ENCODE measurements around the gene PCOLCE2. TPM values are rescaled to one million over a fixed set of nuclear protein-coding genes. Genes with fewer than 3 reads are reported as not detected.
"Not testable (repeated sequence)": the region's sequence is repeated elsewhere in the genome, so short reads cannot be mapped to it uniquely, and the experiment has no call there.

PCOLCE2 gene
- total RNA-seq, 4 donors from 2014 or later, result 13.5 to 88.1 (median 44.2) TPM

DNA sequence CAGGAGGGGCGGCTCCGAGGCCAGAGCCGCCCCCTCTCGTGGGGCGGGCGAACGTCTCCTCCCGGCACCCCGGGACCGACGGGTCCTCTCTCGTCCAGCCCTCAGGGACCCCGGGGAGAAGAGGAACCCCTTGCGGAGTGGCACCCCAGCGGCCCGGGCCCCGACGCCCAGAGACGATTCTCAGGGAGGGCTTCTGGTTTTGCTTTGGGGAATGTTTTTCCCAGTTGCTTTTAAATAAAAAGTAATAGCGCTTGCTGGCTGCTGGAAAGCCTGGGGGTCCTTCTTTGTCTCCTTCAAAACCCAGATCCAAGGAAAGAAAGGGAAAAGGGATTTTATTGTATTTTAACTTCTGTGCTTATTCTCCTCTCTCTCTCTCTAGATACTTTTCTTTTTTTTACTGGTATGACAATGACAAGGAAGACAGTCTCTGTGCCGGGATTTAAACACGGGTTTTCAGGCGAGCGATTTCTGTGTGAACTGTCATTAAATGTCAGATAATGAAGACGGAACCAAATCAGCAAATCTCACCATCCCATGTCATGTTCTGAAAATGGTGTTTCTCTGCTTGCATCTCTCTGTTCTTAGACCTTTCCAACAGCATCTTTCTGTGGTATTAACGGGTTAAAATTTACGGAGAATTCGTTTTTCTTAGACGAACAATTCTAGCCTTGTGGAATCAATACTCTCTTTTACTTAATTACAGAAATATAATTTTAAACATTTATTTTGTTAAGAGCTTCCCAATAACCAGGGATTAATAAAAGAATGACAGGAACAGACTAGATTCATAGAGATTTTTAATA, 530 bp upstream of the PCOLCE2 start:
- H3K27ac ChIP-seq, result peak overlapping the region in 3 of 4 donors; percentile 69 to 82 (median 72)
- peaks cover 0 to 22% (median 0%) of the 10 kb centered on the region in 3 donors for H3K4me1 ChIP-seq
- TF ChIP-seq EP300 (IDR thresholded peaks at IDR 0.05) (no peak), POLR2A (IDR thresholded peaks at IDR 0.05) (no peak), POLR2AphosphoS5 (IDR thresholded peaks at IDR 0.05) (no peak)
- TF ChIP-seq, protein P1, sequence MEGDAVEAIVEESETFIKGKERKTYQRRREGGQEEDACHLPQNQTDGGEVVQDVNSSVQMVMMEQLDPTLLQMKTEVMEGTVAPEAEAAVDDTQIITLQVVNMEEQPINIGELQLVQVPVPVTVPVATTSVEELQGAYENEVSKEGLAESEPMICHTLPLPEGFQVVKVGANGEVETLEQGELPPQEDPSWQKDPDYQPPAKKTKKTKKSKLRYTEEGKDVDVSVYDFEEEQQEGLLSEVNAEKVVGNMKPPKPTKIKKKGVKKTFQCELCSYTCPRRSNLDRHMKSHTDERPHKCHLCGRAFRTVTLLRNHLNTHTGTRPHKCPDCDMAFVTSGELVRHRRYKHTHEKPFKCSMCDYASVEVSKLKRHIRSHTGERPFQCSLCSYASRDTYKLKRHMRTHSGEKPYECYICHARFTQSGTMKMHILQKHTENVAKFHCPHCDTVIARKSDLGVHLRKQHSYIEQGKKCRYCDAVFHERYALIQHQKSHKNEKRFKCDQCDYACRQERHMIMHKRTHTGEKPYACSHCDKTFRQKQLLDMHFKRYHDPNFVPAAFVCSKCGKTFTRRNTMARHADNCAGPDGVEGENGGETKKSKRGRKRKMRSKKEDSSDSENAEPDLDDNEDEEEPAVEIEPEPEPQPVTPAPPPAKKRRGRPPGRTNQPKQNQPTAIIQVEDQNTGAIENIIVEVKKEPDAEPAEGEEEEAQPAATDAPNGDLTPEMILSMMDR (IDR thresholded peaks at IDR 0.05), result no peak
- 20 to 28% methylated on average over 10 to 11 of the region's 29 CpGs for WGBS, 2 donors (ENCODE audit: low coverage in 1 of 2)
- ATAC-seq, result no peak
- H3K4me3 ChIP-seq, result peak overlapping the region; percentile 66 to 70
- H3K9me3 ChIP-seq, result no peaks in the 10 kb centered on the region
- H3K36me3 ChIP-seq, result no peaks in the 10 kb centered on the region
- peaks cover 15% of the 10 kb centered on the region for H3K27me3 ChIP-seq

DNA sequence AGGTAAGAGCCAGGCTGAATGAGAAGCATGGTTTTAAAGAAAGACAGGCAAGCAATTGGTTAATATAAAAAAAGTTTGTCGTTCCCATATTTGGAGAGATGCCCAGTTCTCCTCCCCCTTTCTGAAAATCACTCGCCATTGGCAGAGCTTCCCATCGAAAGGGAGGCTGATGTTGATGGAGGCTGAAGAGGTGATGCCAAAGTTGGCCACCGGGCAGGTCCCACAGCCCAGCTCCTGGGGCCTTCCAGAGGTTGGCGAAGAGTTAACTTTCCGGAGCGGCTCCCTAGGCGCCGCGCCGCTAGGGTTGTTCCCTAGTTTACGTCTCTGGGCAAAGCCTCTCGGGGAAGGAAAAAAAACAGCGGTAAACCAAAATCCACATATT, 793 bp downstream of the PCOLCE2 start:
- H3K27ac ChIP-seq, result peak overlapping the region in 3 of 4 donors; percentile 69 to 82 (median 72)
- ATAC-seq, result peak; percentile 50

DNA sequence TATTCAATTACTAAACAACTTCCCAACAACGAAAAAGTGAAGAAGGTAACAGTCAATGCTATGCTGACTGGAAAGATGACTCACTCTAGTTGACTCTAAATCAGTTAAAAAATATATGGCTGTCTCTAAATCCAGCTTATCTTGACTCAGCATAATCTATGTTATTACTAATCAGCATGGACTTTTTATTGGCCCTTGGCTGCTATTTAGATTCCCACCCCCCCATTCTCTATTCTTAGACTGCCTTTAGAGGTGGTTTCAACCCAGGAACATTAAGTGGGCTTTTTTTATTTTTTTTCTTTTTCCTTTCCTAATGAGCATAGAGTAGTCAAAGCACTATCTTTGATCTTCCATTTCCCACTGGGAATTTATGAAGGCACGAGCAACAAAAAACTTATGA, 1.9 kb downstream of the PCOLCE2 start:
- no peak overlapping the region for H3K4me3 ChIP-seq
- no peak for ATAC-seq
- WGBS, 2 donors (ENCODE audit: low coverage in 1 of 2), result 40 to 86% methylated on average over 1 to 2 of the region's 2 CpGs
- TF ChIP-seq POLR2A (IDR thresholded peaks at IDR 0.05), result no peak
- no peak for TF ChIP-seq EP300 (IDR thresholded peaks at IDR 0.05)
- no peak for TF ChIP-seq POLR2AphosphoS5 (IDR thresholded peaks at IDR 0.05)
- TF ChIP-seq, protein P1 (IDR thresholded peaks at IDR 0.05), result no peak
- no peaks in the 10 kb centered on the region for H3K36me3 ChIP-seq
- no peak overlapping the region for H3K27ac ChIP-seq
- peaks cover 15% of the 10 kb centered on the region for H3K27me3 ChIP-seq
- H3K9me3 ChIP-seq, result no peaks in the 10 kb centered on the region
- peaks cover 0 to 22% (median 0%) of the 10 kb centered on the region in 3 donors for H3K4me1 ChIP-seq

More for the DNA sequence above, 793 bp downstream of the PCOLCE2 start:
- no peaks in the 10 kb centered on the region for H3K9me3 ChIP-seq
- TF ChIP-seq POLR2AphosphoS5 (IDR thresholded peaks at IDR 0.05) (no peak), POLR2A (IDR thresholded peaks at IDR 0.05) (no peak), EP300 (IDR thresholded peaks at IDR 0.05) (no peak)
- TF ChIP-seq, protein P1 (IDR thresholded peaks at IDR 0.05), result no peak
- peak overlapping the region; percentile 66 to 70 for H3K4me3 ChIP-seq
- 0% methylated on average over 3 to 4 of the region's 14 CpGs for WGBS, 2 donors (ENCODE audit: low coverage in 1 of 2)
- peaks cover 0 to 22% (median 0%) of the 10 kb centered on the region in 3 donors for H3K4me1 ChIP-seq
- no peaks in the 10 kb centered on the region for H3K36me3 ChIP-seq
- H3K27me3 ChIP-seq, result peaks cover 15% of the 10 kb centered on the region

DNA sequence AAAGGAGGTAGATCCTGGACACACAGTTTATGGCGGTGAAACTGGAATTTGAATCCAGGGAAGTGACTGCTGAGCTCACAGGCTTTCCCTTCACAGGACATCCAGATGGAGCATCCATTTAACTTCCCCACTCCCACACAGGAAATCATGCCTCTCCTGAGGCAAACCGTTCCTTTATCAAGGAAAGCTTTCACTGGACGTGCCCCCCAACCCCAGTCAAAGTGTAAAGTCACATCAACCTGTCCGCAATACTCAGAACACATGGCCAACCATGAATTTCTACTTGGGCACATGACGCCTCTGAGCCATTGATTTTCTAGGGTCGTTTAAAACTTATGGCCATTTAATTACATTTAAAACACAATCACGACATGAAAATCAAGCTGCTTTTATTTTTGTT, 2.9 kb downstream of the PCOLCE2 start:
- no peak overlapping the region for H3K27ac ChIP-seq
- H3K9me3 ChIP-seq, result no peaks in the 10 kb centered on the region
- H3K27me3 ChIP-seq, result peaks cover 15% of the 10 kb centered on the region
- TF ChIP-seq POLR2A (IDR thresholded peaks at IDR 0.05), result no peak
- H3K4me3 ChIP-seq, result no peak overlapping the region
- 83 to 85% methylated on average over 6 to 7 of the region's 7 CpGs for WGBS, 2 donors (ENCODE audit: low coverage in 1 of 2)
- ATAC-seq, result no peak
- H3K36me3 ChIP-seq, result no peaks in the 10 kb centered on the region
- peaks cover 0 to 22% (median 0%) of the 10 kb centered on the region in 3 donors for H3K4me1 ChIP-seq

DNA sequence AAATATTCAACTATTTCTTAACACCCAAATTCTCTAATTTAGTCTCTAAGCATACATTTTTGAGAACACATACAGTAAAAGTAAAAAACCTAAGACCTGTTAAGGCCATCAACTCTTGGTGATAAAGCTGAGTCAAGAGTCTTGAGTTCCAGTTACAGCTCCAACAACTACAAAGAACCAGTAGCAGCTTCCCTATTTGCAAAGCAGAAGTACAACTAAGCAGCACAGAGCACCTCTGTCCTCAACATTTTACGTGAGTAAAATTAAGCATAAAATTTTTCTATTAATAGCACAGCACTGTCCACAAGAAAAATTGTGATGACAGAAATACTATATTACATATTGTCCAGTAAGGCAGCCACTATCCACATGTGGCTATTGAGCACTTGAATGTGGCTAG, 4.4 kb downstream of the PCOLCE2 start:
- TF ChIP-seq EP300 (IDR thresholded peaks at IDR 0.05) (no peak), POLR2AphosphoS5 (IDR thresholded peaks at IDR 0.05) (no peak), POLR2A (IDR thresholded peaks at IDR 0.05) (no peak)
- TF ChIP-seq, protein P1 (IDR thresholded peaks at IDR 0.05), result no peak
- ATAC-seq, result no peak
- Histone ChIP-seq H3K27ac (no peak overlapping the region), H3K27me3 (peaks cover 13% of the 10 kb centered on the region), H3K9me3 (no peaks in the 10 kb centered on the region), H3K4me1 (peaks cover 0 to 21% (median 0%) of the 10 kb centered on the region in 3 donors), H3K4me3 (no peak overlapping the region), H3K36me3 (no peaks in the 10 kb centered on the region)
- 35 to 40% methylated on average over 1 of the region's 1 CpG for WGBS, 2 donors (ENCODE audit: low coverage in 1 of 2)

DNA sequence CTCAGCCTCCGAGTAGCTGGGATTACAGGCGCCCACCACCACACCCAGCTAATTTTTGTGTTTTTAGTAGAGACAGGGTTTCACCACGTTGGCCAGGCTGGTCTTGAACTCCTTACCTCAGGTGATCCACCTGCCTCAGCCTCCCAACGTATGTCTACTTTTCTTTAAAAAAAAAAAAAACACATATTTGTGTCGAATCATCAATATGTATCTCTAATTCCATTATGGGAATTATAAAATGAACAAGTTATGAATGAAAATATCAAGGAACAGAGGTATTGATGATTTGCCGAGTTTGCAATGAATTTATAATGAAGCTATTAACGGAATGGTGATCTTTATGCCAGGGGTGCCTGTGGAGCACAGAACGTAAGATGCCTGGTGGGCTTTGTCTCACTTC, 5.3 kb downstream of the PCOLCE2 start:
- H3K4me1 ChIP-seq, result peaks cover 0 to 11% (median 0%) of the 10 kb centered on the region in 3 donors
- not testable (repeated sequence) for H3K27ac ChIP-seq, H3K36me3 ChIP-seq, H3K27me3 ChIP-seq, ATAC-seq, H3K9me3 ChIP-seq, H3K4me3 ChIP-seq
- WGBS, 2 donors (ENCODE audit: low coverage in 1 of 2), result 65 to 89% methylated on average over 4 to 6 of the region's 8 CpGs

Data from gastroesophageal sphincter (tissue), 4 donors.